IPS DF 6.9 (cell line): ENCODE data around the gene VPS26A.

Source experiments
- DNase-seq: peaks from one replicate; pipeline ENCODE4 v3.0.0-alpha.2; 2013; ENCODE audit warnings: low read depth, low spot score
- H3K27ac ChIP-seq: one replicate; pipeline ENCODE4 v1.5.1; 2013; ENCODE audit warnings: low read length, control low read depth
- H3K27me3 ChIP-seq: 2 replicates; pipeline ENCODE4 v1.6.1; 2013; ENCODE audit warnings: mild to moderate bottlenecking, low read length; ENCODE audit not compliant: control insufficient read depth, insufficient read depth
- H3K36me3 ChIP-seq: 2 replicates; pipeline ENCODE4 v1.6.1; 2013; ENCODE audit warnings: low read length; ENCODE audit not compliant: control insufficient read depth, insufficient read depth
- H3K4me1 ChIP-seq: 2 replicates; pipeline ENCODE4 v1.6.1; 2013; ENCODE audit warnings: low read length; ENCODE audit not compliant: control insufficient read depth, insufficient read depth
- H3K4me3 ChIP-seq: 2 replicates; pipeline ENCODE4 v1.5.1; 2013; ENCODE audit warnings: mild to moderate bottlenecking, low read length
- H3K9me3 ChIP-seq: 2 replicates; pipeline ENCODE4 v1.6.1; 2013; ENCODE audit warnings: low read length, inconsistent platforms; ENCODE audit not compliant: control insufficient read depth, insufficient read depth
- WGBS: extraction: QIAGEN DNeasy Blood & Tissue Kit; methylation state at CpG from one replicate; pipeline ENCODE4 v1.1.7; 2013; ENCODE audit warnings: mixed read lengths, missing lambda C conversion rate; ENCODE audit not compliant: insufficient read length, insufficient coverage; 5-methylcytosine and 5-hydroxymethylcytosine counted together

The VPS26A gene

DNA sequence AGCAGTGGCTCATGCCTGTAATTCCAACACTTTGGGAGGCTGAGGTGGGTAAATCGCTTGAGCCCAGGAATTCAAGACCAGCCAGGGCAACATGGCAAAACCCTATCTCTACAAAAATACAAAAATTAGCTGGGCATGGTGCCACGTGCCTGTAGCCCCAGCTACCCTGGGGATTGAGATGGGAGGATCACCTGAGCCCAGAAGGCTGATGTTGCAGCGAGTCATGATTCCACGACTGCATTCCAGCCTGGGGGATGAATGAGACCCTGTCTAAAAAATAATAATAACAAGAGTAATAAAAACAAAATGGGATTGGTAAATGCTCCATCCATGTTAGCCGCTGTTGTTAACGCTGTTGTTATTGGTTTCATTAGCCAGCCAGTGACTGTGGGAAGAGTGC, 94.9 kb downstream of the VPS26A start:
- H3K4me1 ChIP-seq, result peaks cover 4% of the 10 kb centered on the region; the same call in 1 of the 2 replicates

DNA sequence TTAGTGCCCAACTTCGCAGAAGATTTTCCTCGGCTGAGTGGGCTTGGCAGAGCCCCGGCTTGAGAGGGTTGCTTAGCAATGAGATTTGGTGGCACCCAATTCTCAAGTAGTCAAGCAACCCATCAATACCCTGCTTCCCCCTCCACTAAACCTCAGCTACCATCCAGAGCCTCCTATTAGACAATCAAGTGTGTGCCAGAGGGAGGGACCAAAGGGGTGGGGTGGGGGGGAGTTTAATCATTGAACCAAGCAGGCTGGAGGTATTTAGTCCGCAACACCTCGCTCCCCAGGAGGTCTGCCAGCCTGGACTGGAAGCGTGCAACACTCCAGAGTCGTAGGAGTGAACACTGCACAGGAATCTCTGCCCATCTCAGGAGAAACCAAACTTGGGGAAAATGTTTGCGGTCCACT, 96.1 kb downstream of the VPS26A start, which contains the start of gene HKDC1:
Gene HKDC1 (plus strand): TSS at position 292 of the 411 bp plus-strand sequence. CDS start 104 bp downstream, at position 396.
- Histone ChIP-seq H3K4me1 (peaks cover 4% of the 10 kb centered on the region; the same call in 1 of the 2 replicates), H3K27ac (no peak within 1 kb of the TSS), H3K27me3 (no peaks in the 10 kb centered on the region), H3K4me3 (no peak within 1 kb of the TSS), H3K9me3 (no peaks in the 10 kb centered on the region), H3K36me3 (no peaks in the 10 kb centered on the region)
- WGBS, result no CpG with 5 or more reads among the region's 8 CpGs
- no peak for DNase-seq

More for the DNA sequence above, 94.9 kb downstream of the VPS26A start:
- Histone ChIP-seq H3K27ac (no peak overlapping the region), H3K4me3 (no peak overlapping the region), H3K27me3 (no peaks in the 10 kb centered on the region), H3K9me3 (no peaks in the 10 kb centered on the region), H3K36me3 (no peaks in the 10 kb centered on the region)
- no CpG with 5 or more reads among the region's 6 CpGs for WGBS
- DNase-seq, result no peak

DNA sequence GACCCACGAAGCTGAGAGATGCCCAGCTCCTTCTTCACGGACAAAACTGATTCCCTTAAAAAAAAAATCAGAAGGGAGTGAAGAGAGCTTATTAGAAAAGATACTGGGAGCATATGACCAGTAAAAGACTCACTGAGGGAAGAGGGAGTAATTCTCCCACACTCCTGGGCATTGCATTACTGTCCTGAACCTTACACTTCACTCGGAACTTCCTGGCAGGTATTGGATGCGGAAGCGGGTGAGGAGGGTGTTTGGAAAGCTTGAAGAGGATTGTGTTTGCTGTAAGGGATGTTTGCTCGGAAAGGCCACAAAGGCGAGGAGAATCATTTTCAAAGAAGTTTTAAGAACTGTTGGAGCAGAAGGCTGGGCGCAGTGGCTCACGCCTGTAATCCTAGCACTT, 96.5 kb downstream of the VPS26A start:
- H3K9me3 ChIP-seq, result no peaks in the 10 kb centered on the region
- H3K36me3 ChIP-seq, result no peaks in the 10 kb centered on the region
- DNase-seq, result no peak
- H3K4me1 ChIP-seq, result peaks cover 4% of the 10 kb centered on the region; the same call in 1 of the 2 replicates
- H3K27ac ChIP-seq, result no peak overlapping the region
- H3K4me3 ChIP-seq, result no peak overlapping the region
- no CpG with 5 or more reads among the region's 9 CpGs for WGBS
- no peaks in the 10 kb centered on the region for H3K27me3 ChIP-seq
